HL-60 (cell line): ENCODE data around the gene METRN.

Experiments used
- DNase-seq, 2 experiments: peaks; one replicate each; pipeline ENCODE4 v3.0.0-alpha.2; 2010 to 2020; ENCODE audit warnings: low read depth in 1 of 2, low spot score in 1 of 2
- H3K27ac ChIP-seq: fragments of 250-450 bp; sonication (Bioruptor Pico); replicated peaks from 2 replicates; pipeline ENCODE4 v1.5.1; 2020; ENCODE audit warnings: mild to moderate bottlenecking, moderate library complexity
- H3K27me3 ChIP-seq: fragments of 250-450 bp; sonication (Bioruptor Pico); 2 replicates; pipeline ENCODE4 v1.5.1; 2021; ENCODE audit warnings: mild to moderate bottlenecking, moderate library complexity; ENCODE audit not compliant: insufficient read depth, poor library complexity, severe bottlenecking
- H3K4me3 ChIP-seq: replicated peaks from 2 replicates; pipeline ENCODE4 v1.5.1; 2011; ENCODE audit warnings: mild to moderate bottlenecking, control low read depth, low read length; ENCODE audit not compliant: insufficient read depth
- CTCF ChIP-seq: IDR thresholded peaks from one replicate; pipeline ENCODE4 v1.5.1; 2011; ENCODE audit warnings: low read length, control low read depth, inconsistent platforms; ENCODE audit not compliant: insufficient read depth
- GABPA ChIP-seq: IDR thresholded peaks from 2 replicates; pipeline ENCODE4 v1.6.1; 2012; ENCODE audit warnings: low read depth
- POLR2AphosphoS5 ChIP-seq: IDR thresholded peaks from 2 replicates; pipeline ENCODE4 v1.6.1; 2012; ENCODE audit warnings: low read depth
- REST ChIP-seq: IDR thresholded peaks from 2 replicates; pipeline ENCODE4 v1.6.1; 2012; ENCODE audit warnings: low read depth; ENCODE audit not compliant: insufficient replicate concordance
- SPI1 ChIP-seq: IDR thresholded peaks from 2 replicates; pipeline ENCODE4 v1.6.1; 2012; ENCODE audit warnings: low read depth, mild to moderate bottlenecking, borderline replicate concordance

Gene METRN

GRCh38 chr16:710500-711075 lies 4.3 kb upstream of the METRN start:
- DNase-seq = no peak
- Histone ChIP-seq H3K4me3 (no peak overlapping the region), H3K27ac (no peak overlapping the region), H3K27me3 (peaks cover 41% of the 10 kb centered on the region)
- TF ChIP-seq SPI1 (no peak), POLR2AphosphoS5 (no peak), GABPA (no peak), CTCF (no peak), REST (no peak)

GRCh38 chr16:711084-711483 lies 3.8 kb upstream of the METRN start:
- TF ChIP-seq GABPA = no peak
- TF ChIP-seq POLR2AphosphoS5 = no peak
- TF ChIP-seq CTCF = no peak
- TF ChIP-seq REST = no peak
- no peak for TF ChIP-seq SPI1
- no peak for DNase-seq
- Histone ChIP-seq H3K27me3 (peaks cover 43% of the 10 kb centered on the region), H3K4me3 (no peak overlapping the region), H3K27ac (no peak overlapping the region)

- no peak overlapping the region for H3K27ac ChIP-seq
These were observed 3.2 kb upstream of the METRN start for GRCh38 chr16:711548-712320.

More at GRCh38 chr16:711548-712320, 3.2 kb upstream of the METRN start:
- TF ChIP-seq SPI1 (no peak), REST (no peak), GABPA (no peak), CTCF (peak; percentile 59), POLR2AphosphoS5 (no peak)
- Histone ChIP-seq H3K27me3 (peaks cover 40% of the 10 kb centered on the region), H3K4me3 (no peak overlapping the region)
- peak in 1 of 2 experiments; percentile 71 for DNase-seq
